Measurements from ENCODE around the gene TPH2.

- no peak for TF ChIP-seq YY1 (IDR thresholded peaks at IDR 0.05; ENCODE audit: insufficient read depth, insufficient read length)
- no peak for TF ChIP-seq SUZ12 (IDR thresholded peaks at IDR 0.05; ENCODE audit: extremely low read depth, insufficient read depth, insufficient read length)
- no peak for TF ChIP-seq ZNF274 (IDR thresholded peaks at IDR 0.05; ENCODE audit: low read depth, low read length)
Measured at GRCh38 chr12:71980538-71980937, 41.9 kb downstream of the TPH2 start.
